Endothelial cell of umbilical vein (primary cell): ENCODE results near the gene TEF. TPM values are rescaled to one million over a fixed set of nuclear protein-coding genes. Genes with fewer than 3 reads are reported as not detected.

Experiments
- BruUV-seq: library from RNA; stranded (reverse); fragments of 400-500 nt; replicated peaks from 2 replicates; lab custom pipeline; 2021; lab: Mats Ljungman, UMichigan
- CTCF ChIA-PET: fragments of 300-600, 350-600 bp; sonication (Branson Sonifier 250); formaldehyde crosslinking; loops from one replicate; lab custom pipeline; 2021; ENCODE audit warnings: antibody characterized with exemption, inconsistent platforms; lab: Charles Lee
- POLR2A ChIA-PET: fragments of 300-600, 350-600 bp; sonication (Branson Sonifier 250); formaldehyde crosslinking; loops from one replicate; lab custom pipeline; 2021; ENCODE audit warnings: antibody characterized with exemption, inconsistent platforms; lab: Charles Lee
- DNase-seq: peaks from one replicate; pipeline ENCODE4 v3.0.0-alpha.2; 2011; ENCODE audit warnings: low read depth, low spot score
- FAIRE-seq: peaks from 2 replicates; lab custom pipeline; 2011; peaks lifted over from hg19 to GRCh38; lab: Jason Lieb, UNC
- H2AFZ ChIP-seq: 2 replicates; pipeline ENCODE4 v1.6.0; 2012; ENCODE audit warnings: low read depth, low read length, control low read depth, inconsistent platforms
- H3K27ac ChIP-seq: 2 replicates; pipeline ENCODE4 v1.5.1; 2011; ENCODE audit warnings: low read depth, mild to moderate bottlenecking, control low read depth, low read length, moderate library complexity; ENCODE audit not compliant: insufficient read depth
- H3K27me3 ChIP-seq, 2 experiments: 2 replicates each; pipeline versions ENCODE4 v1.6.0 to v1.6.1; 2011; ENCODE audit warnings: low read length in 2 of 2, mixed read lengths in 1 of 2; ENCODE audit not compliant: control insufficient read depth in 2 of 2, insufficient read depth in 2 of 2
- H3K36me3 ChIP-seq, 2 experiments: 2 replicates in 1 of 2; 3 replicates in 1 of 2; pipeline ENCODE4 v1.5.1; 2011; ENCODE audit warnings: low read length in 2 of 2, mild to moderate bottlenecking in 1 of 2, moderate library complexity in 1 of 2; ENCODE audit not compliant: control insufficient read depth in 2 of 2, insufficient read depth in 2 of 2; ENCODE audit errors: extremely low read depth in 1 of 2
- H3K4me1 ChIP-seq: 3 replicates; pipeline ENCODE4 v1.5.1; 2011; ENCODE audit warnings: mild to moderate bottlenecking, low read length; ENCODE audit not compliant: control insufficient read depth, insufficient read depth; ENCODE audit errors: extremely low read depth
- H3K4me2 ChIP-seq: 2 replicates; pipeline ENCODE4 v1.6.1; 2011; ENCODE audit warnings: low read length, control low read depth, mixed read lengths; ENCODE audit not compliant: insufficient read depth
- H3K4me3 ChIP-seq, 3 experiments: fragments of 200-600 bp in 1 of 3; sonication (generic), shearing (Covaris generic) in 1 of 3; replicated peaks in 1 of 3; 2 replicates each; pipeline ENCODE4 v1.5.1; 2011 to 2016; ENCODE audit warnings: control low read depth in 3 of 3, low read length in 3 of 3, mild to moderate bottlenecking in 2 of 3, inconsistent platforms in 1 of 3, low read depth in 1 of 3, moderate library complexity in 1 of 3; ENCODE audit not compliant: insufficient read depth in 1 of 3
- H3K79me2 ChIP-seq: 2 replicates; pipeline ENCODE4 v1.6.0; 2012; ENCODE audit warnings: low read length, inconsistent platforms; ENCODE audit not compliant: control insufficient read depth, insufficient read depth
- H3K9ac ChIP-seq: replicated peaks from 2 replicates; pipeline ENCODE3; 2011; ENCODE audit warnings: low read length, control low read depth; ENCODE audit not compliant: insufficient read depth; ENCODE audit errors: extremely low read depth
- H3K9me1 ChIP-seq: replicated peaks from 3 replicates; pipeline ENCODE4 v1.6.0; 2011; ENCODE audit warnings: mild to moderate bottlenecking, low read length; ENCODE audit not compliant: control insufficient read depth, insufficient read depth; ENCODE audit errors: extremely low read depth
- H3K9me3 ChIP-seq: replicated peaks from 2 replicates; pipeline ENCODE4 v1.5.1; 2012; ENCODE audit warnings: low read length, inconsistent platforms; ENCODE audit not compliant: control insufficient read depth, insufficient read depth
- H4K20me1 ChIP-seq: replicated peaks from 2 replicates; pipeline ENCODE3; 2011; ENCODE audit warnings: mild to moderate bottlenecking, low read length; ENCODE audit not compliant: control insufficient read depth, insufficient read depth; ENCODE audit errors: extremely low read depth
- EZH2 ChIP-seq: IDR thresholded peaks from 2 replicates; pipeline ENCODE4 v1.6.1; 2012; ENCODE audit warnings: borderline replicate concordance, low read depth, mild to moderate bottlenecking, moderate library complexity, low read length, inconsistent platforms; ENCODE audit not compliant: severe bottlenecking
- FOS ChIP-seq: IDR thresholded peaks from 2 replicates; pipeline ENCODE4 v1.6.1; 2011; ENCODE audit warnings: mild to moderate bottlenecking, low read length, moderate library complexity, borderline replicate concordance; ENCODE audit not compliant: insufficient read depth
- GATA2 ChIP-seq: IDR thresholded peaks from 2 replicates; pipeline ENCODE4 v1.7.0; 2011; ENCODE audit warnings: low read depth, mild to moderate bottlenecking, moderate library complexity, mixed read lengths, low read length; ENCODE audit not compliant: insufficient read length, insufficient read depth
- JUN ChIP-seq: IDR thresholded peaks from 2 replicates; pipeline ENCODE4 v1.6.1; 2011; ENCODE audit warnings: borderline replicate concordance, low read depth; ENCODE audit not compliant: insufficient read length, insufficient read depth
- MYC ChIP-seq: IDR thresholded peaks from one replicate; pipeline ENCODE4 v1.6.1; 2011; ENCODE audit warnings: mild to moderate bottlenecking, low read depth, low read length
- POLR2A ChIP-seq: IDR thresholded peaks from 2 replicates; pipeline ENCODE4 v1.6.1; 2012; ENCODE audit warnings: low read depth, mild to moderate bottlenecking, control low read depth, low read length
- POLR2AphosphoS5 ChIP-seq: IDR thresholded peaks from 2 replicates; pipeline ENCODE4 v1.6.1; 2012; ENCODE audit warnings: low read depth, mild to moderate bottlenecking, control low read depth, low read length, moderate library complexity; ENCODE audit not compliant: insufficient read depth
- dilution Hi-C: fragments of 300-500 bp; cut with MboI; formaldehyde crosslinking; loops from one replicate; pipeline ENCODE4 v1.15.0; 2019; ENCODE audit warnings: low sequenced_read_pairs; ENCODE audit not compliant: extremely low pct_ligation_motif_present
- intact Hi-C: fragments of 100-400 bp; cut with micrococcal nuclease; formaldehyde crosslinking; loops from one replicate; pipeline ENCODE4 v1.10.0; 2022
- polyA plus RNA-seq, 4 experiments: library from polyadenylated mRNA; depleted of rRNA in 3 of 4; stranded (reverse) in 3 of 4; unstranded in 1 of 4; fragments of >200 nt; gene quantifications; 2 replicates each; pipeline versions ENCODE4 v1.2.1 to v1.2.3, GENCODE V29; 2011 to 2012; ENCODE audit warnings: missing spikeins in 1 of 4
- total RNA-seq: library from RNA; stranded (reverse); gene quantifications from 2 replicates; pipeline ENCODE4 v1.2.3, GENCODE V29; 2021
- TF ChIP-seq, protein P1 (sequence below): IDR thresholded peaks from 2 replicates; pipeline ENCODE4 v1.6.1; 2011; ENCODE audit not compliant: insufficient read depth, insufficient read length
- TF ChIP-seq, protein P2 (sequence below), 2 donors: IDR thresholded peaks; 1 replicate in 1 of 2; 2 replicates in 1 of 2; pipeline ENCODE4 v1.5.1; 2011; ENCODE audit warnings: low read length in 2 of 2, mild to moderate bottlenecking in 2 of 2, moderate library complexity in 2 of 2, control low read depth in 1 of 2, inconsistent platforms in 1 of 2, low read depth in 1 of 2; ENCODE audit not compliant: insufficient read depth in 1 of 2; ENCODE audit errors: extremely low read depth in 1 of 2

Gene TEF
- total and polyA plus RNA-seq, 2 donors (not counting 3 experiments of a cell fraction or from before 2014, with no cell fraction given), result 2.2 to 4.0 TPM

DNA sequence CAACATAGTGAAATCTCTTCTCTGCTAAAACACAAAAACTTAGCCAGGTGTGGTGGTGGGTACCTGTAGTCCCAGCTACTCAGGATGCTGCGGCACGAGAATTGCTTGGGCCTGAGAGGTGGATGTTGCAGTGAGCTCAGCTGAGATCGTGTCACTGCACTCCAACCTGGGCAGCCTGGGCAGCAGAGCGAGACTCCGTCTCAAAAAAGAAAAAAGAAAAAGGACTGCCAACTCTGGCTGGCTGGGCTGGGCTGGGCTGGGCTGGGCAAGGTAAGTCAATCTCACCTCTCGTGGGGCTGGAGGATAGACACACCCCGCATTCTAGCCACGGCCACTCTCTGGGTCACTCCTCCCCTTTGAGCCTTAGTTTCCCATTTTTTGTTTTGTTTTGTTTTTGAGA is 26.9 kb downstream of the TEF start:
- FAIRE-seq (peak; percentile 38), DNase-seq (no peak)
- Histone ChIP-seq H3K9me1 (no peaks in the 10 kb centered on the region), H3K27me3 (no peaks in the 10 kb centered on the region), H2AFZ (no peak overlapping the region), H4K20me1 (no peaks in the 10 kb centered on the region), H3K9me3 (no peaks in the 10 kb centered on the region), H3K36me3 (no peaks in the 10 kb centered on the region), H3K9ac (no peak overlapping the region), H3K79me2 (no peaks in the 10 kb centered on the region), H3K4me1 (no peaks in the 10 kb centered on the region), H3K27ac (no peak overlapping the region), H3K4me2 (no peak overlapping the region), H3K4me3 (no peak overlapping the region)
- POLR2A ChIA-PET, result interaction anchor here (0.7 kb wide), 1 partner anchor 122 kb away, joined by 5 read pairs; no protein-coding TSS in a partner anchor
- BruUV-seq, result no TSS peak
- TF ChIP-seq EZH2, result no peak
- TF ChIP-seq JUN, result no peak
- no peak for TF ChIP-seq GATA2
- TF ChIP-seq POLR2A, result no peak
- TF ChIP-seq FOS, result no peak
- no peak for TF ChIP-seq POLR2AphosphoS5
- TF ChIP-seq, protein P1, sequence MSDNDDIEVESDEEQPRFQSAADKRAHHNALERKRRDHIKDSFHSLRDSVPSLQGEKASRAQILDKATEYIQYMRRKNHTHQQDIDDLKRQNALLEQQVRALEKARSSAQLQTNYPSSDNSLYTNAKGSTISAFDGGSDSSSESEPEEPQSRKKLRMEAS, result no peak
- TF ChIP-seq, protein P2, sequence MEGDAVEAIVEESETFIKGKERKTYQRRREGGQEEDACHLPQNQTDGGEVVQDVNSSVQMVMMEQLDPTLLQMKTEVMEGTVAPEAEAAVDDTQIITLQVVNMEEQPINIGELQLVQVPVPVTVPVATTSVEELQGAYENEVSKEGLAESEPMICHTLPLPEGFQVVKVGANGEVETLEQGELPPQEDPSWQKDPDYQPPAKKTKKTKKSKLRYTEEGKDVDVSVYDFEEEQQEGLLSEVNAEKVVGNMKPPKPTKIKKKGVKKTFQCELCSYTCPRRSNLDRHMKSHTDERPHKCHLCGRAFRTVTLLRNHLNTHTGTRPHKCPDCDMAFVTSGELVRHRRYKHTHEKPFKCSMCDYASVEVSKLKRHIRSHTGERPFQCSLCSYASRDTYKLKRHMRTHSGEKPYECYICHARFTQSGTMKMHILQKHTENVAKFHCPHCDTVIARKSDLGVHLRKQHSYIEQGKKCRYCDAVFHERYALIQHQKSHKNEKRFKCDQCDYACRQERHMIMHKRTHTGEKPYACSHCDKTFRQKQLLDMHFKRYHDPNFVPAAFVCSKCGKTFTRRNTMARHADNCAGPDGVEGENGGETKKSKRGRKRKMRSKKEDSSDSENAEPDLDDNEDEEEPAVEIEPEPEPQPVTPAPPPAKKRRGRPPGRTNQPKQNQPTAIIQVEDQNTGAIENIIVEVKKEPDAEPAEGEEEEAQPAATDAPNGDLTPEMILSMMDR (IDR thresholded peaks at IDR 0.05; ENCODE audit: extremely low read depth in 1 of 2, insufficient read depth in 1 of 2, low read depth in 1 of 2, low read length in 2 of 2), result no peak
- no peak for TF ChIP-seq MYC
- dilution Hi-C loops, result no loop called here
- CTCF ChIA-PET, result interaction anchor here (0.6 to 2.7 kb wide), 5 partner anchors 17 to 118 kb away, joined by 4 to 11 read pairs (median 5); no protein-coding TSS in a partner anchor
- intact Hi-C loops, result no loop called here
